Measurements from ENCODE around the gene HLCS.

DNA sequence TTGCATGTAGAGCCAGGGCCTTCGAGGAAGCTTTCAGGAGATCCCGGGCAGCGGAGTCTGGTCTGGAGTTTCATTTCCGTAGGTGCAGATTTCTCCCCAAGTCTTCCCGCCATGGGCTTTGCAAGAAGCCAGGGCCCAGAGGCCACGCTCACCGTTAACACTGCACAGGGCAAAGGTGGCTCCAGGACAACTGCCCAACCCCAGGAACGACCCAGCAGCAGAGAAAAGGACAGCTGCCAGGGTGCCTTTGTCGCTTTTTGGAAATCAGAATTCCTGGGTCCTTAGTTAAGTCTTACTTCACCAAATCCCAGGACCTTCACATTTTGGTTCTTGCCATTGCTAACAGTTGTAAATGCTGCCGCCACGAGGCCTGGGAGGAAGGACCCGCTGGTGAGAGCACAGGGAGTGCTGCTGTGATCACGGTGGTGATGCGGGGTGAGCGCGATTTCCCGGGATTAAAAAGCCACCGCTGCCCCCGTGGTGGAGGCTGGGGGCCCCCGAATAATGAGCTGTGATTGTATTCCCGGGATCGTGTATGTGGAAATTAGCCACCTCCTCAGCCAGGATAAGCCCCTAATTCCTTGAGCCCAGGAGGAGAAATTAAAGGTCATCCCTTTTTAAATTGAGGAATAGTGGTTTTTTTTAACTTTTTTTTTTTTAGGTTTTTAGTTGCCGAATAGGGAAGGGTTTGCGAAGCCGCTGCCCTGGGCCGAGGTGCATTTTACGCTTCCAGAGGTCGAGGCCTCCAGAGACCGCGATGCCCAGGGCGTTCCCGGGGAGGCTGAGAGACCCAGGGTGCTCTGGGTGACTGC, 259.3 kb downstream of the HLCS start:
- TF ChIP-seq YY1 (IDR thresholded peaks at IDR 0.05; ENCODE audit: insufficient read depth, insufficient read length) (no peak), ZNF274 (IDR thresholded peaks at IDR 0.05; ENCODE audit: low read depth, low read length) (no peak)

All from NT2/D1 (cell line).